CD14-positive monocyte (primary cell): ENCODE measurements around the gene UTP18. TPM values are rescaled to one million over a fixed set of nuclear protein-coding genes. Genes with fewer than 3 reads are reported as not detected.
"Not testable (repeated sequence)": the region's sequence is repeated elsewhere in the genome, so short reads cannot be mapped to it uniquely, and the experiment has no call there.

Experiments
- DNase-seq, 3 donors: peaks; one replicate each; pipeline ENCODE4 v3.0.0-alpha.2; 2011 to 2022
- H2AFZ ChIP-seq: 2 replicates; pipeline ENCODE4 v1.6.0; 2012; ENCODE audit warnings: mild to moderate bottlenecking, low read depth, low read length, inconsistent platforms; ENCODE audit not compliant: insufficient read depth, poor library complexity, severe bottlenecking
- H3K27ac ChIP-seq, 2 donors: 1 replicate in 1 of 2; 2 replicates in 1 of 2; pipeline ENCODE4 v1.5.1; 2012 to 2013; ENCODE audit warnings: low read length in 2 of 2, control low read depth in 1 of 2, inconsistent platforms in 1 of 2, low read depth in 1 of 2, mild to moderate bottlenecking in 1 of 2
- H3K27me3 ChIP-seq, 2 donors: one replicate each; pipeline versions ENCODE4 v1.6.0 to v1.6.1; 2011 to 2013; ENCODE audit warnings: low read length in 2 of 2; ENCODE audit not compliant: control insufficient read depth in 2 of 2, insufficient read depth in 2 of 2
- H3K36me3 ChIP-seq, 2 donors: replicated peaks in 1 of 2; 1 replicate in 1 of 2; 2 replicates in 1 of 2; pipeline versions ENCODE4 v1.5.1 to v1.6.1; 2012 to 2013; ENCODE audit warnings: low read length in 2 of 2, control low read depth in 1 of 2, inconsistent platforms in 1 of 2, mild to moderate bottlenecking in 1 of 2; ENCODE audit not compliant: insufficient read depth in 2 of 2, control insufficient read depth in 1 of 2
- H3K4me1 ChIP-seq, 2 donors: 1 replicate in 1 of 2; 2 replicates in 1 of 2; pipeline versions ENCODE4 v1.5.1 to v1.6.1; 2012 to 2013; ENCODE audit warnings: low read length in 2 of 2, control low read depth in 1 of 2, inconsistent platforms in 1 of 2, mild to moderate bottlenecking in 1 of 2, moderate library complexity in 1 of 2; ENCODE audit not compliant: insufficient read depth in 2 of 2, control insufficient read depth in 1 of 2
- H3K4me2 ChIP-seq: replicated peaks from 2 replicates; pipeline ENCODE3; 2012; ENCODE audit warnings: low read length, moderate library complexity, mild to moderate bottlenecking; ENCODE audit not compliant: poor library complexity, severe bottlenecking; ENCODE audit errors: extremely low read depth
- H3K4me3 ChIP-seq, 3 experiments: fragments of 200-600 bp in 1 of 3; sonication (generic) in 1 of 3; replicated peaks in 1 of 3; 1 replicate in 2 of 3; 2 replicates in 1 of 3; pipeline ENCODE4 v1.5.1; 2011 to 2013; ENCODE audit warnings: low read length in 3 of 3, mild to moderate bottlenecking in 3 of 3, control low read depth in 2 of 3, low read depth in 2 of 3, inconsistent platforms in 1 of 3, moderate library complexity in 1 of 3
- H3K79me2 ChIP-seq: 2 replicates; pipeline ENCODE4 v1.6.0; 2012; ENCODE audit warnings: mild to moderate bottlenecking, control low read depth, inconsistent platforms, low read length, moderate library complexity; ENCODE audit not compliant: insufficient read depth
- H3K9ac ChIP-seq: 2 replicates; pipeline ENCODE4 v1.6.0; 2017; ENCODE audit warnings: low read length, mild to moderate bottlenecking; ENCODE audit not compliant: insufficient read depth, poor library complexity, severe bottlenecking
- H3K9me3 ChIP-seq, 2 donors: replicated peaks in 1 of 2; 1 replicate in 1 of 2; 2 replicates in 1 of 2; pipeline versions ENCODE4 v1.5.1 to v1.6.1; 2012 to 2013; ENCODE audit warnings: low read length in 2 of 2, control low read depth in 1 of 2; ENCODE audit not compliant: control insufficient read depth in 1 of 2, insufficient read depth in 1 of 2
- H4K20me1 ChIP-seq: 2 replicates; pipeline ENCODE4 v1.6.0; 2012; ENCODE audit warnings: mild to moderate bottlenecking, low read length, control low read depth, moderate library complexity; ENCODE audit not compliant: insufficient read depth
- H3K27ac Mint-ChIP-seq, 7 donors: one replicate each; pipeline ENCODE4 v1.8.0; 2020; ENCODE audit warnings: mild to moderate bottlenecking in 7 of 7, mixed read lengths in 7 of 7, moderate library complexity in 6 of 7, inconsistent platforms in 2 of 7
- H3K27me3 Mint-ChIP-seq, 3 donors: one replicate each; pipeline ENCODE4 v1.8.0; 2021 to 2022; ENCODE audit warnings: low read depth in 3 of 3, mild to moderate bottlenecking in 3 of 3, mixed read lengths in 3 of 3, moderate library complexity in 3 of 3, inconsistent platforms in 1 of 3
- H3K36me3 Mint-ChIP-seq, 2 donors: one replicate each; pipeline ENCODE4 v1.8.0; 2020; ENCODE audit warnings: mixed read lengths in 2 of 2, inconsistent platforms in 1 of 2, mild to moderate bottlenecking in 1 of 2
- H3K4me1 Mint-ChIP-seq: one replicate; pipeline ENCODE4 v1.8.0; 2020; ENCODE audit warnings: mild to moderate bottlenecking, mixed read lengths
- H3K4me3 Mint-ChIP-seq, 2 donors: one replicate each; pipeline ENCODE4 v1.8.0; 2020; ENCODE audit warnings: mild to moderate bottlenecking in 2 of 2, mixed read lengths in 2 of 2, moderate library complexity in 1 of 2
- H3K9me3 Mint-ChIP-seq, 7 donors: one replicate each; pipeline ENCODE4 v1.8.0; 2020 to 2022; ENCODE audit warnings: mixed read lengths in 7 of 7, mild to moderate bottlenecking in 6 of 7, moderate library complexity in 6 of 7, inconsistent platforms in 2 of 7
- CTCF ChIP-seq: fragments of 200-600 bp; IDR thresholded peaks from one replicate; pipeline ENCODE4 v1.8.0; 2022; ENCODE audit warnings: antibody characterized with exemption, mild to moderate bottlenecking
- WGBS: methylation state at CpG from one replicate; pipeline ENCODE4 v1.1.5; 2013; ENCODE audit warnings: missing lambda C conversion rate; ENCODE audit not compliant: insufficient coverage; 5-methylcytosine and 5-hydroxymethylcytosine counted together
- intact Hi-C, 2 donors: fragments of 100-400 bp; cut with micrococcal nuclease; formaldehyde crosslinking; loops; one replicate each; pipeline versions ENCODE4 v1.15.0 to v1.15.1; 2023
- polyA plus RNA-seq, 3 donors: library from polyadenylated mRNA; depleted of rRNA in 1 of 3; unstranded in 2 of 3; stranded (reverse) in 1 of 3; fragments of 300-500 nt in 2 of 3; fragments of >200 nt in 1 of 3; fragmentation: Illumina TruSeq in 2 of 3; gene quantifications; 1 replicate in 2 of 3; 2 replicates in 1 of 3; pipeline ENCODE4 v1.2.3, GENCODE V29; 2012 to 2021

The UTP18 gene
- polyA plus RNA-seq, 3 donors, result 13.0 to 31.9 (median 31.6) TPM

GRCh38 chr17:51224402-51225262, 35.7 kb upstream of the UTP18 start:
- Histone ChIP-seq H3K4me2 (no peak overlapping the region), H3K4me3 (no peak overlapping the region), H3K36me3 (peaks cover 37 to 44% of the 10 kb centered on the region in 2 donors), H3K27me3 (no peaks in the 10 kb centered on the region), H3K27ac (peak overlapping the region in 1 of 2 donors; percentile 27), H2AFZ (no peak overlapping the region), H3K4me1 (peaks cover 4 to 12% of the 10 kb centered on the region in 2 donors), H4K20me1 (peaks cover 31% of the 10 kb centered on the region), H3K9ac (no peak overlapping the region), H3K9me3 (no peaks in the 10 kb centered on the region), H3K79me2 (peaks cover 15% of the 10 kb centered on the region)
- no peaks in the 10 kb centered on the region for H3K9me3 Mint-ChIP-seq
- TF ChIP-seq CTCF, result no peak
- peaks cover 33% of the 10 kb centered on the region for H3K4me1 Mint-ChIP-seq
- 40% methylated on average over 1 of the region's 10 CpGs for WGBS
- no peak for DNase-seq
- H3K27ac Mint-ChIP-seq, result peak overlapping the region in 1 of 7 donors; percentile 55
- peaks cover 0 to 1% (median 0%) of the 10 kb centered on the region in 3 donors for H3K27me3 Mint-ChIP-seq
- intact Hi-C loops, result no loop called here
- peaks cover 35 to 50% of the 10 kb centered on the region in 2 donors for H3K36me3 Mint-ChIP-seq
- H3K4me3 Mint-ChIP-seq, result no peak overlapping the region

DNA sequence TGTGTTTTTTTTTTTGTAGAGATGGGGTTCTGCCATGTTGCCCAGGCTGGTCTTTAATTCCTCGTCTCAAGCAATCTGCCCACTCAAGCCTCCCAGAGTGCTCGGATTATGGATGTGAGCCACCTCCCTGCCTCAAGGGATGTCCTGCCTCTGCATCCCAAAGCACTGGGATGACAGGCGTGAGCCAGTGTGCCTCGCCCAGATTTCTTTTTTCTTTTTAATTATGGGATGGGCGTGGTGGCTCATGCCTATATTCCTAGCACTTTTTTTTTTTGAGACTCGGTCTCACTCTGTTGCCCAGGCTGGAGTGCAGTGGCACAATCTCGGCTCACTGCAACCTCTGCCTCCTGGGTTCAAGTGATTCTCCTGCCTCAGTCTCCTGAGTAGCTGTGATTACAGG, 34.8 kb upstream of the UTP18 start:
- H3K27ac Mint-ChIP-seq, H3K4me2 ChIP-seq, H3K4me3 Mint-ChIP-seq, intact Hi-C loops, H3K9ac ChIP-seq, H2AFZ ChIP-seq, H3K9me3 Mint-ChIP-seq, DNase-seq, H3K27me3 Mint-ChIP-seq, H3K9me3 ChIP-seq, H3K4me3 ChIP-seq, H3K27me3 ChIP-seq, H3K27ac ChIP-seq: not testable (repeated sequence)
- H3K36me3 ChIP-seq, result peaks cover 28 to 35% of the 10 kb centered on the region in 2 donors
- H3K4me1 ChIP-seq, result peaks cover 6 to 12% of the 10 kb centered on the region in 2 donors
- Mint-ChIP-seq H3K4me1 (peaks cover 42% of the 10 kb centered on the region), H3K36me3 (peaks cover 29 to 42% of the 10 kb centered on the region in 2 donors)
- peaks cover 24% of the 10 kb centered on the region for H3K79me2 ChIP-seq
- 100% methylated on average over 4 of the region's 7 CpGs for WGBS
- H4K20me1 ChIP-seq, result peaks cover 40% of the 10 kb centered on the region
